DOHH2 (cell line): ENCODE measurements around the gene WHAMM.

Source experiments
- CTCF ChIP-seq: fragments of 200-600 bp; sonication (generic); IDR thresholded peaks from one replicate; pipeline ENCODE4 v1.5.1; 2014; ENCODE audit warnings: antibody characterized with exemption, mild to moderate bottlenecking, low read depth, low read length; ENCODE audit not compliant: poor library complexity, severe bottlenecking
- EZH2phosphoT487 ChIP-seq: fragments of 200-600 bp; sonication (generic); IDR thresholded peaks from 2 replicates; pipeline ENCODE4 v1.6.1; 2017; ENCODE audit warnings: borderline replicate concordance, mild to moderate bottlenecking, antibody characterized with exemption, low read length, moderate library complexity, mixed read lengths

GRCh38 chr15:82781349-82781748 is 28.1 kb upstream of the WHAMM start:
- no peak for TF ChIP-seq CTCF
- no peak for TF ChIP-seq EZH2phosphoT487
